Skin epidermis (tissue), 12 donors: Measurements from ENCODE around the gene FAM120AOS.
A peak's percentile ranks its signal among the peaks of the same experiment; 100 is the strongest.

ENCODE experiments used
- H3K27ac ChIP-seq, 21 experiments: fragments of 200-600 bp; sonication (generic) in 11 of 21; one replicate each; pipeline ENCODE4 v1.5.0; 2020; ENCODE audit warnings: mild to moderate bottlenecking in 3 of 21, inconsistent platforms in 2 of 21, moderate library complexity in 2 of 21
- H3K4me3 ChIP-seq, 7 experiments: fragments of 200-600 bp; sonication (generic) in 2 of 7; one replicate each; pipeline ENCODE4 v1.5.0; 2020; ENCODE audit warnings: inconsistent platforms in 2 of 7, mild to moderate bottlenecking in 2 of 7, moderate library complexity in 1 of 7

Gene FAM120AOS

DNA sequence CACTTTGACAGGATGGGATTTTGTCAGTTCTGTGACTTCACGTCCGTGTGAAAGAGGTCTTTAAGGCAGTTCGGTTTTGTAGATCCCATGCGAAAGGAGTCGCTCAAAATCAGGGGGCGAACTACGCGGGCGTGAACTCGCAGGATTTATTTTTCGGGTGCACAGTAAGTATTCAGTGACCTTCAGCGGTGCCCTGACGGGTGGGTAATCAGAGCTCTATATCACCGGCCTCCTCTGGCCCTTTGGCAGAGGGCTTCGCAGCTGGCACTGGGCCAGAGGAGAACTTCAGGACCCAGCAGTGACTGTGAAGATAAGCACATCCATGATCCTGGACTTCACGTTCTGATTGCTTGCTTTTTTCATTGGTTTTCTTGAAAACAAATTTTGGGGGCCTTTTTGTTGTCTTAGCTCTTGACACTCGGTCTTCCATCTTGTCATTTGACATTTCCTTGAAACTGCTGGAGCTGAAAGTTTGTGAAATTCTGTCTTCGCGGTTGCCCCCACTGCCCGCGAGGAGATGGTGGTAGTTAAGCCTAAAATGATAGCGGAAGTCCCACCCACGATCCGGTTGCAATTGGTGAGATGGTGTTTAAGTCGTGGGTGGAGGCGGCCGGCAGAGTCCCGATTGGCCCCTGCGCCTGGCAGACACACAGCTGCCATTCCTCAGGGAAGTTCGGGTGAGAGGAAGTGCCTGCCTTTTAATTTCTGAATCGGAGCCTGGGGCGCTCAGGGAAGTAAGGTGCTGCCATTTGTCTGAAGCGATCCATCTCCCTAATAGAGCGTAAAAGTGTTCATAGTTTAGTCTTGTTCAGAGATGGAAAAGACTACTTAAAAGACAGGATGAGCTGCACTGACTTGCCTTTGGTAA is at the start of gene FAM120AOS:
TSS of gene FAM120AOS (minus strand) at position 535 of the 868 bp plus-strand sequence. CDS start 872 bp downstream, outside the sequence.
- H3K4me3 ChIP-seq: peak within 1 kb of the TSS; percentile 74 to 93 (median 84)
- H3K27ac ChIP-seq: peak within 1 kb of the TSS; percentile 67 to 100 (median 96)

DNA sequence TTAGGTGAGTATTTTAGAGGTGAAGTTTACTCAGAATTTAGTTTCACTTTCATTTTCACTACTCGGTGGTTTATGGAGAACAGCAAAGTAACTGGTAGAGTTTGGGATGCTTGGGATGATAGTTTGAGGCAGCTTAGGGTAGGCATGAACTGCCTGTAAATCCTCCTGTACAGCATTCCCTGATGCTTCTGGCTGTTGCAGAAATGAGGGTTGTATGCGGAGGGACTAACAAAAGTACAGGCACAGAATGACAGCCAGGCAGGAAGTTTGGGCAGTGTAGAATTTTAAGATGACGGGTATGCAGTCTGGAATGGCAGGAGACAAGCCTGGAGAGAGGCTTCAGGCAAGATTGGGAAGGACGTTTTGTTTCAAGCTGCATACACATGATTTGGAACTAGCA is 48.0 kb upstream of the FAM120AOS start:
- Histone ChIP-seq H3K4me3 (peak overlapping the region in 2 of 7 experiments; percentile 15 to 26), H3K27ac (peak overlapping the region in 17 of 21 experiments; percentile 18 to 76 (median 58))

DNA sequence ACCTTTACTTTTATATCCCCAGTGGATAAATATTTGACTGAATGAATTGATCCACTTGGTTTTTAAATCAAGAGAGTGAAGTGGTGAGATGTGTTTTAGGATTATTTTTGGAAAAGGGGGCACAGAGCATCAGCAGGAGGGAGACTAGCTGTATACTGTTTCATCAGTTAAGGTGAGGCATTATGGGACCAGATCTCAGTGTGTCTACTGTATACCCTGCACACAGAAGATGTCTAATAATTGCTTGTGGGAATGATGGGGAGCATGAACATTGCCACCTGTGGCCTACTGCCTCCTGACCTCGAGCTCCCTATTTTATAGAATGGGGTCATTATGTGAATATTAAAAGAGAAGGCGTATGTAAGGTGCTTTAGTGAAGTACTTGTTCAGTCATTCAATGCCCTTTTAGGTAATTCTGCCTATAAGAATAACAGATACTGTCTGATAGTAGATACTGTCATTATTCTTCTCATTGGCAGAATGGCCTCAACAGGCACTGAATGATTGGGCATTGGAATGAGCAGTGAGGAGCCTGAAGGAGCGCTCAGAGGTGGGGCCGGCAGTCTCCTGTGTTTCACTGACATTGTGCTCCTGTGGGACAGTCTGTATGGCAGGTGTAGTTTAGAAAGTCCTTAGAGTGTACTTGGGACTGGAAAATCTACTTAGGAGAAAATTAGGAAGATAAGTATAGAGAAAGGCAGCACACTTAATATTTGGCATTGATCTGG is 47.4 kb upstream of the FAM120AOS start:
- Histone ChIP-seq H3K27ac (peak overlapping the region in 17 of 21 experiments; percentile 18 to 76 (median 60)), H3K4me3 (peak overlapping the region in 2 of 7 experiments; percentile 15 to 26)

DNA sequence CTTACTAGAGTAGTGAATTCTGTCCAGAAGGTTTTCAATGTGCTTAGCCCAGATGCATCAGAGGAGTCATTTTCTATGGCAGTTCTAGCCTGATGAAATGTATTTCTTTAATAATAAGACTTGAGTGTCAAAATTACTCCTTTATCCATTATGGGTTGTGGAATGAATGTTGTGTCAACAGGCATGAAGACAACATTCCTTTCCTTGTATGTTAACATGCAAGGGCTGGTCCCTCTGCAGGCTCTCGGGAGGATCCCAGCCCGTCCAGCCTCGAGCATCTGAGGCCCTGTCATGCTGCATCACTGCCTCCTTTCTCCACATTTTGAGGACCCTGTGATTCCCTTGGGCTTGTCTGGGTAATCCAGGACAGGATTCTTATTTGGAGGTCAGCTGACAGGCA is 42.9 kb upstream of the FAM120AOS start:
- H3K4me3 ChIP-seq: no peak overlapping the region

DNA sequence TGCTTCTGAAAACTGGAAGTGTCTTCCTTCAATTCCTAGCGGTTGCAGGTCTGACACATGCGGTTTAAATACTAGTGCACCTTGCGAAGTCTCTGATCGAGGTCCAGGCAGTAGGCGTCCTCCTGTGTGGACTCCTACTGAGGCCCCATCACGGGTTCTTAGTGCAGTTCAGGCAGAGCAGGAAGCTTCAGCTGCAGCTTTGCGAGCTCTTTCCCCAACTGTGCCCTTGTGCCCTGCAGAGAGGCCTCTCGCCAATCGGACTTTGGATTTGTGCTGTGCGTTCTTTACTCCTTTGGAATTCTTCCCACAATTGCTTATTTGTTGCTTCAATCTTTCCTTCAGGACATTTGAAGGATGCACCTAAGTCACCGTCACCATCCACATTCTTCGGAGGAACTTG is 40.6 kb upstream of the FAM120AOS start:
- no peak overlapping the region for H3K27ac ChIP-seq
- H3K4me3 ChIP-seq: no peak overlapping the region

More for the DNA sequence above, 42.9 kb upstream of the FAM120AOS start:
- no peak overlapping the region for H3K27ac ChIP-seq

DNA sequence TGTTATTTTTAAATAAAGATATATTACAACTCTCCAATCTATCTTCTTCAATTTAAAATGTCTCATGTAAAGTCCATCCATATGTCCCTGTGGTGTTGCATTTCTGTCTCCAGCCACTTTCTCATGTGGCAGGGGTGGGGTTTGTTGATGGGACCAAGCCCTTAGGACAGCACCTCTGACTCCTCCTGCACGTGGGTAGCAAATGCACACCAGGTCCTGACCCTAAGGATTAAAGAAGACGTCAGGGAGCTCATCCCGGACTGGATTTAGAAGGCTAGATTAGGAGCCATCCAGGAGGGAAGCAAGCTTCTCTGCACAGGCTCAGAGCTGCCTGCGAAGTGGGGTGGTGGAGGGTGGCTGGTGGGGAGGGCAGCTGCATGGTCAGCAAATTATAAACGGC is 38.9 kb upstream of the FAM120AOS start:
- no peak overlapping the region for H3K27ac ChIP-seq

DNA sequence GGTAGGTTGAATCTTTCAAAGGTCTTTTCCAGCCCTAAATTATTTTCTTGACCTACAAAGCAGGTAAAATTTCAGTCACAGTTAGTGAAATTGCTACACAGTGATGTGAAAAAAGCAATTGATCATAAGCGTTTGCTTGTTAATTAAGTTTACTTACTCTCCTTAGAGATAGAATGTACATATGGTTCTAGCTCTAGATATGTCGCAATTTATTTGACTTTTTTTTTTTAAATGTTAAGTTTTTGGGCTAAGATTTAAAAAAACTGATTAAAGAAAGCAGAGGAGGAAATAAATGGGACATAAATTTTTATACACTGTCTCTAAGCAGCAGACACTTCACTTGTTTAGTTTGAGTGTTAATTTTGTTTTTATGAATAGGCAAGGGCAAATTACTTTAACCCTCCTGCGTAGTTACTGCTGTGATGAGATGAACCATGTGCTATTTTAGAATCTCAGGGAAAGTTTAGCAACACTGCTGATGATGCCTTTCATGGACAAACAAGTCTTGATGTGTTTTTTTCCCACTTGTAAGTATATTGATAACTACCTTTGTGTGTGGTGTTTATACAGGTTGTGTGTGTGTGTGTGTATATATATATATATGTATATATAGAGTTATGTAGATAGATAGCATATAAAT is 38.3 kb upstream of the FAM120AOS start:
- Histone ChIP-seq H3K27ac (no peak overlapping the region), H3K4me3 (no peak overlapping the region)

More for the DNA sequence above, 38.9 kb upstream of the FAM120AOS start:
- H3K4me3 ChIP-seq: no peak overlapping the region

DNA sequence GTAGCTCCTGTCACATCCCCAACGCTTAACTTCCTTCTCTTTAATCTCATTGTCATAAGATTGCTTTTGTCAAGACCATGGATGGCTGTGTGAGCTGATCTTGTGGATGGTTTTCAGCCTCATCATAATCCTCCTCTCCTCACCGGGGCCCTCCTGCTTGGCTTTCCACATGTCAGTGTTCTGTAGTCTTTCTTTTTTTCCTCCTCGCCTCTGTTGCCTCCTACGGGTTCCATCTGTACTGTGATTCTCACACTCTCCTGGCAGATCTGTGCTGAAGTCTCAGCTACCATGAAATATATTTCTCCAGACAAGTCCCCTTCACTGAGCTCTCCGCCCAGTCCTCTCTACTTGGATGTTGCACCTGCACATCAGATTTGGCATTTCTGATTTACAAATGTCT is 34.9 kb upstream of the FAM120AOS start:
- Histone ChIP-seq H3K27ac (no peak overlapping the region), H3K4me3 (no peak overlapping the region)

DNA sequence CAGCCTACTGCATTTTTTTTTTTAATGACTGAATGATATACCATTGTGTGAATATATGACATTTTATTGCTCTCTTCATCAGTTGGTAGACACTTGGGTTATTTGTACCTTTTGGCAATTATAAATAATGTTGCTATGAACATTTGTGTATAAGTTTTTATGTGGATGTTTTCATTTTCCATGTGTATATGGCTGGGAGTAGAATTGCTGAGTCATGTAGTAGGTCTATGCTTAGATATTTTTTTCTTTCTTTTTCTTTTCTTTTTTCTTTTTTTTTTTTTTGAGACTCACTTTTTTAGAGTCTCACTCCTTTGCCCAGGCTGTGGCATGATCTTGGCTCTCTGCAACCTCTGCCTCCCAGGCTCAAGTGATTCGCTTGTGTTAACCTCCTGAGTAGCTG is 32.9 kb upstream of the FAM120AOS start:
- no peak overlapping the region for H3K27ac ChIP-seq
- no peak overlapping the region for H3K4me3 ChIP-seq

DNA sequence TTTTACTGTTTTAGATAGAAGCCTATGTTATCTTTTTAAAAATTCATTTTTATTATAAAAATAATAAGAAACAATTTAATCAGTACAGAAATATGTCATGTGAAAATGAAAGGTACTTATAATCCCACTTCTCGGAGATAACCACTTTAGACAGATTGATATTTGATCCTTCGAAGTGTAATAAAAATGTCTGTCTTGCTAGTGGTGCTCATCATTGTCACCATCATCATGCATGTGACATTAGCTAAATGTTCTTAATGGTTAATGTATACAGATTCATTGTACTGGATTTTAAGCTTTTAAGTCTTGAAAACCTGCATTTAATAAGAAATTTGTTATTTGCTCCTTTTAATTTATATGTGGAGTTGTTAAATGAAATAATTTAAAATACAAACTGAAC is 30.1 kb upstream of the FAM120AOS start:
- Histone ChIP-seq H3K27ac (no peak overlapping the region), H3K4me3 (no peak overlapping the region)

DNA sequence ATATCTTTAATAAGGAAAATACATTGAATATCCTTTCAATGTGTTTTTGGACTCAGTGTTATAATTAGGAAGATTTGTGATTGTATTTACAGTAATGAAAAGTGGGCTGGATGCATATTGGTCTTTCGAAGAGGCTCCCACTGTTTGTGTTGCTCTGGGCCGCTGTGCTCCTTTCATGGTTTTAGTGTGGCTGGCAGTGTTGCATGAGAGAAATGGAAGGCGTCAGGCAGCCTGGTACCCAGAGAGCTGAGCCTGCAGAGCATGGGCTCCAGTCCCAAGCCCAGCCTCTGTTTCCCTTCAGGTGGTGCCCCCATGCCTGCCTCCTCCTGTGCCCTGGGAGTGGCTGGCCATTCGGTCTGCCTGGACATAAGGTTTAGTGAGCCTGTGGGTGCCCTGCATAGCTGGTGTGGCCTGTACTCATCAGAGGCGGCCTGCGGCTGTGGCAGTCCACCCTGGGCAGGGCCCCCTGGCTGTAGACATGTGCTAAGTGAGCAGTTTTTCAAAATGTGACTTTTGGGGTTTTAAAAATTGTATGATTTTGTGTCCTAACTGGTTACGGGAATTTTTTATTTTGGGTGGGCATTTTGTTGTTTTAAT is 27.4 kb upstream of the FAM120AOS start:
- H3K27ac ChIP-seq: no peak overlapping the region
- no peak overlapping the region for H3K4me3 ChIP-seq

DNA sequence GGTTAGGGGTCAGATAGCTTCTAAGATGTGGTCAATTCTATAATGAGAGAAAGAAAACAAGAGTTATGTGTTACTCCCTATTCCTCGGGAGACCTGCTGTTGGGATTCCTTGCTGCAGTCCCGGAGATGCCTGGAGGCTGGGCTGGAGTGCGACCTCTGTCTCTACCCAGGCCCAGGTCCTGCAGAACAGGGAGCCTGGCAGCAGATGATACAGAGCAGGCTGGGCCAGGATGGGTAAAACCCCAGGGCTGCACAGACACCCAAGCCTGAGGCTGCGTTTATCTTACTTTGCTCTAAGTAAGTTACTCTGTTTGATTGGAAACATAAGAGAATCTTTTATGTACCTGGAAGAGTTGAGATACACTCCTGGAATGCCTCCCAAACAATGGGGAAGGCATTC is 26.9 kb upstream of the FAM120AOS start:
- no peak overlapping the region for H3K4me3 ChIP-seq
- no peak overlapping the region for H3K27ac ChIP-seq

DNA sequence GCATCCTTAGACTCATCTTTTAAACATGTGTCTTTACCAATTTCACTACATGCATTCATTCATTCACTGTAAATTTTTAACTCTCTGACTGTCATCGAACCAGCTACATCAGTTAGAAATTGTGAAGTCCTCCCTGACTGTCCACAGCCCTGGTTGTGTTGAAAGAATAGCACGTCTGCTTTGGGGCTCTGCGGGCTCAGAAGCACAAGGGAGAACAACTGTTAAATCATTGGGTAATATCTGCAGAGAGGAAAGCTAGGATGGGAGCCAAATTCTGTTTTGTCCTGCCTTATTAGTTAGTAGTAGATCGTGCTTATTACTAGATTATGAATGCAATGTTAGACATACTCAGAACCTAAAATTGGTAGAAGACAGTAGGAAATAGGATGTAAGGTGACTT is 26.3 kb upstream of the FAM120AOS start:
- Histone ChIP-seq H3K4me3 (no peak overlapping the region), H3K27ac (no peak overlapping the region)

DNA sequence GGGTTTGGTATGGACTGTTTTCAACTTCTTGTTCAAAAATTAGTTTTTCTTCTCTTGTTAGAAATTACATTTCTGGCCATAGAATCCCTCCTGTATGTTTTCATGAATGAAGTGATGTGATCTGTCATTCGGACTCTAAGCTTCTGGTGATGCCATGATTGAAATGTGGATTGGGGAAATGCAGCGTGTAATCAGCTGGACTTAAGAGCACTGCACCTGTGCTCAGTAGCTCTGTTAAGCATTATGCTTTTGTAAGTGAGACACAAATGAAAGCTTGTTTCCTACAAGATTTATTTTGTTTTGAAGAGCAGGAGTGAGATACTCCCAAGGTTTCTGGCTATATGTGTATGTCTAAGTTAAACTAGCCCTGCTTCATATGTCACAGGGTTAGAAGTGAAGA is 24.0 kb upstream of the FAM120AOS start:
- Histone ChIP-seq H3K4me3 (no peak overlapping the region), H3K27ac (no peak overlapping the region)

DNA sequence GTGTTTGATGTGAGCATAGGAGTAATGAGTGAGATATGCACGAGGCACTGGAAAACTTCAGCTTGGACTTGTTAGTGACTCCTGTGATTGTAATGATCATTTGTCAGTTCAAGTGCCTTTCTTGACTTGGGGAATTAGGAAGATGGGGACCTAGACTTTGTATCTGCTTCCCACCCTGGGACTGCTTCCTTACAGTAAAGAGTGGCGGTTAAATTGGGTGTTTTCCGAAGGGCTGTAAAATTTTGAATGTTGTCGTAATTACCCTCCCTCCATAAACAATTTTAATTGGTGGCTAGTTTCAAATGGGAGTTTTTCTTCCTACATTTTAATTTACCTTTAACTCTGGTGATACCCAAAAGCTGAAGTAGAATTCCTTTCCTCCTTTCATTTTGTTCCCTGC is 23.5 kb upstream of the FAM120AOS start:
- Histone ChIP-seq H3K4me3 (no peak overlapping the region), H3K27ac (no peak overlapping the region)

DNA sequence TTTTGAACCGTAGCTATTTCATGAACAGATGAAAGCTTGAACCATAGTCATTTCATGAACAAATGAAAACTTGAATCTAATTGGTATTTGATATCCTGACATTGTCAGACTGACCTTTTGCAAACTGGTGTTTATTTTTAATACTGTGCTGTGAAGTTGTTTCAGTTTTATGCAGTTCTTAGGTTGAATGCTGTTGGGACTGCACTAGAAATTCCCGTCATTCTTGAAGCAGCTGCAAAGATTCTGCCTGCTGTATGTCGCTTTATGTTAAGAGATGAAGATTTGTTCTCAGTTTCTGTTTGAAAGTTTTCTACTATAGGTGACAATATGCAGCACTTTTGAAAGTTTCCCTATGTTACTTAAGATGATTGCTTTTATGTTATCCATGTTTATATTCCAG is 22.5 kb upstream of the FAM120AOS start:
- no peak overlapping the region for H3K27ac ChIP-seq
- no peak overlapping the region for H3K4me3 ChIP-seq

DNA sequence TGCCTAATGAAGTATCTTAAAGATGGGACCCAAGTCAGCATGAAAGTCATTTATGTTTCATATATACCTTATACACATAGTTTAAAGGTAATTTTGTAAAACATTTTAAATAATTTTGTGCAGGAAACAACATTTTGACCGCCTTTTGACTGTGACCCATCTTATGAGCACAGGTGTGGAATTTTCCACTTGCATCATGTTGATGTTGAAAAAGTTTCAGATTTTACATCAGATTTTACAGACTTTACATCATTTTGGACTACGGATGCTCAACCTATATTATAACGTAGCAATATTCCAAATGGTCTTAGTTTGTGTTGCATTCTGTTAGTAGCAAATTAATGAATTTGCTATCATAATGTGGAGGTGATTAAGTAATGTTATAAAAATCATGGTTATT is 21.7 kb upstream of the FAM120AOS start:
- Histone ChIP-seq H3K4me3 (no peak overlapping the region), H3K27ac (no peak overlapping the region)

DNA sequence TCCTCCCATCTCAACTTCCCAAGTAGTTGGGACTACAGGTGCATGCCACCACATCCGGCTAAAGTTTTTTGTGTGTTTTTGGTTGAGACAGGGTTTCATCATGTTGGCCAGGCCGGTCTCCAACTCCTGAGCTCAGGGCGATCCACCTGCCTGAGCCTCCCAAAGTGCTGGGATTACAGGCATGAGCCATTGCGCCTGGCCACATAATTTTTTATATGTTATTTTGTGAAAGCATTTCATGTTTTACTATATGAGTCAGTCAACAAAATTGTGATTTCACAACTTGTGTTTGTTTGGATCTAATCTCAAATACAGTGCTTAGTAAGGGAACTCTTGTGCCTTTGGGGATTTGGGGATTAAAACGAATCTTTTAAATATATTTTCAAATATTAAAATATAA is 20.0 kb upstream of the FAM120AOS start:
- H3K27ac ChIP-seq: no peak overlapping the region
- no peak overlapping the region for H3K4me3 ChIP-seq

DNA sequence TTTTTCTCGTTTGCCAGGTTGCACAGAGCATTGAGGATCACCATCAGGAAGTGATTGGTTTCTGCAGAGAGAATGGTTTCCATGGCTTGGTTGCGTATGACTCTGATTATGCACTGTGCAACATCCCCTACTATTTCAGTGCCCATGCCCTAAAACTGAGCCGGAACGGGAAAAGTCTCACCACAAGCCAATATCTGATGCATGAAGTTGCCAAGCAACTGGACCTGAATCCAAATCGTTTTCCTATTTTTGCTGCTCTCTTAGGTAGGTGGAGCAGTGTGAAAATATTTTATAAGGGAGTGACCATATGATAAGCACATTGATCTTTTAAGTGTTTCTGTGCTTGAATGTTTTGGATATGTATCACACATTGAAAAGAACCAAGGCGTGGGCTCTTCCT is 17.7 kb upstream of the FAM120AOS start:
- Histone ChIP-seq H3K27ac (no peak overlapping the region), H3K4me3 (no peak overlapping the region)

DNA sequence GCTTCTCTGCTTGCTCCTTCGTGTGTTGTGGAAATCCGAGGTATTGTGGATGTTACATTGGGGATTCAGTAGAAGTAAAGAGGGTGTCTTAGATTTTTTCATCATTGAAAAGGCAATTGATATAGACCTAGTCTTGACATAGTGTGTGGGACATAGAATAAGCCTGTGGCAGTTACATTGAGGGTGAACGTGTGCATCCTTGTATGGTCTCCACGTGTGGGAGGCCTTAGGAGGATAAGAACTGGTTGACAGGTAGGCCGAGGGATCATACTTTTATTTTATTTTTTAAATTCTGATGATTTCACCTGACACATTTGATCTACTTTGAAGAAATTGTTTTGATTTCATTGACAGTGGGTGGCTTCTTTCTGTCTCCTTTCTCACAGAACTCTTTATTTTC is 17.0 kb upstream of the FAM120AOS start:
- Histone ChIP-seq H3K27ac (no peak overlapping the region), H3K4me3 (no peak overlapping the region)
